PC-3 (cell line): Measurements from ENCODE around the gene NTM.

ENCODE experiments used
- CTCF ChIP-seq: fragments of 300-600 bp; sonication (generic); conservative IDR thresholded peaks from 2 replicates; pipeline ENCODE4 v1.5.1; 2017; ENCODE audit warnings: antibody characterized with exemption, low read depth, mild to moderate bottlenecking, low read length
- EZH2 ChIP-seq: fragments of 300-600 bp; sonication (generic); IDR thresholded peaks from one replicate; pipeline ENCODE4 v1.6.1; 2017; ENCODE audit warnings: antibody characterized with exemption, mild to moderate bottlenecking, low read length; ENCODE audit not compliant: unreplicated experiment
- EZH2phosphoT487 ChIP-seq: fragments of 300-600 bp; sonication (generic); IDR thresholded peaks from 2 replicates; pipeline ENCODE4 v1.6.1; 2018; ENCODE audit warnings: mild to moderate bottlenecking, antibody characterized with exemption, low read length, borderline replicate concordance

- TF ChIP-seq CTCF, result peak; percentile 88
- TF ChIP-seq EZH2, result no peak
- no peak for TF ChIP-seq EZH2phosphoT487
These were observed 378.0 kb downstream of the NTM start for GRCh38 chr11:131748151-131749050.
